H1 (cell line): ENCODE data around the gene HORMAD2. TPM values are rescaled to one million over a fixed set of nuclear protein-coding genes. Genes with fewer than 3 reads are reported as not detected.

Experiments
- SP1 ChIP-seq: IDR thresholded peaks from 2 replicates; pipeline ENCODE4 v1.6.1; 2011; ENCODE audit warnings: low read depth, low read length
- TEAD4 ChIP-seq: IDR thresholded peaks from 2 replicates; pipeline ENCODE4 v1.6.1; 2012; ENCODE audit warnings: low read depth, low read length, inconsistent platforms, mixed read lengths
- polyA plus RNA-seq, 7 experiments: library from polyadenylated mRNA; depleted of rRNA in 3 of 7; stranded (reverse) in 5 of 7; unstranded in 2 of 7; fragments of >200 nt in 5 of 7; fragments of 200-250 nt in 2 of 7; gene quantifications; 1 replicate in 5 of 7; 2 replicates in 1 of 7; 4 replicates in 1 of 7; pipeline versions ENCODE4 v1.2.1 to v1.2.3, GENCODE V29; 2011 to 2013; ENCODE audit warnings: missing spikeins in 2 of 7, mixed read lengths in 2 of 7
- total RNA-seq: library from RNA; stranded (reverse); fragmentation: NEBNext Ultra II Directional; extraction: Animal tissue kit (Norgen Biotek cat#: 25700); gene quantifications from 2 replicates; pipeline ENCODE4 v1.2.1, GENCODE V29; 2021
- TF ChIP-seq, protein P1 (sequence below): fragments of 300-600 bp; sonication (generic); IDR thresholded peaks from 2 replicates; pipeline ENCODE4 v1.7.1; 2012; ENCODE audit warnings: low read length, moderate library complexity, mild to moderate bottlenecking, inconsistent platforms; ENCODE audit not compliant: insufficient replicate concordance

HORMAD2 gene
- total and polyA plus RNA-seq, 2 of the 8 experiments (the other 6 are each of a cell fraction or from before 2014, with no cell fraction given) = 0.03 TPM; not detected in 1

- TF ChIP-seq, protein P1, sequence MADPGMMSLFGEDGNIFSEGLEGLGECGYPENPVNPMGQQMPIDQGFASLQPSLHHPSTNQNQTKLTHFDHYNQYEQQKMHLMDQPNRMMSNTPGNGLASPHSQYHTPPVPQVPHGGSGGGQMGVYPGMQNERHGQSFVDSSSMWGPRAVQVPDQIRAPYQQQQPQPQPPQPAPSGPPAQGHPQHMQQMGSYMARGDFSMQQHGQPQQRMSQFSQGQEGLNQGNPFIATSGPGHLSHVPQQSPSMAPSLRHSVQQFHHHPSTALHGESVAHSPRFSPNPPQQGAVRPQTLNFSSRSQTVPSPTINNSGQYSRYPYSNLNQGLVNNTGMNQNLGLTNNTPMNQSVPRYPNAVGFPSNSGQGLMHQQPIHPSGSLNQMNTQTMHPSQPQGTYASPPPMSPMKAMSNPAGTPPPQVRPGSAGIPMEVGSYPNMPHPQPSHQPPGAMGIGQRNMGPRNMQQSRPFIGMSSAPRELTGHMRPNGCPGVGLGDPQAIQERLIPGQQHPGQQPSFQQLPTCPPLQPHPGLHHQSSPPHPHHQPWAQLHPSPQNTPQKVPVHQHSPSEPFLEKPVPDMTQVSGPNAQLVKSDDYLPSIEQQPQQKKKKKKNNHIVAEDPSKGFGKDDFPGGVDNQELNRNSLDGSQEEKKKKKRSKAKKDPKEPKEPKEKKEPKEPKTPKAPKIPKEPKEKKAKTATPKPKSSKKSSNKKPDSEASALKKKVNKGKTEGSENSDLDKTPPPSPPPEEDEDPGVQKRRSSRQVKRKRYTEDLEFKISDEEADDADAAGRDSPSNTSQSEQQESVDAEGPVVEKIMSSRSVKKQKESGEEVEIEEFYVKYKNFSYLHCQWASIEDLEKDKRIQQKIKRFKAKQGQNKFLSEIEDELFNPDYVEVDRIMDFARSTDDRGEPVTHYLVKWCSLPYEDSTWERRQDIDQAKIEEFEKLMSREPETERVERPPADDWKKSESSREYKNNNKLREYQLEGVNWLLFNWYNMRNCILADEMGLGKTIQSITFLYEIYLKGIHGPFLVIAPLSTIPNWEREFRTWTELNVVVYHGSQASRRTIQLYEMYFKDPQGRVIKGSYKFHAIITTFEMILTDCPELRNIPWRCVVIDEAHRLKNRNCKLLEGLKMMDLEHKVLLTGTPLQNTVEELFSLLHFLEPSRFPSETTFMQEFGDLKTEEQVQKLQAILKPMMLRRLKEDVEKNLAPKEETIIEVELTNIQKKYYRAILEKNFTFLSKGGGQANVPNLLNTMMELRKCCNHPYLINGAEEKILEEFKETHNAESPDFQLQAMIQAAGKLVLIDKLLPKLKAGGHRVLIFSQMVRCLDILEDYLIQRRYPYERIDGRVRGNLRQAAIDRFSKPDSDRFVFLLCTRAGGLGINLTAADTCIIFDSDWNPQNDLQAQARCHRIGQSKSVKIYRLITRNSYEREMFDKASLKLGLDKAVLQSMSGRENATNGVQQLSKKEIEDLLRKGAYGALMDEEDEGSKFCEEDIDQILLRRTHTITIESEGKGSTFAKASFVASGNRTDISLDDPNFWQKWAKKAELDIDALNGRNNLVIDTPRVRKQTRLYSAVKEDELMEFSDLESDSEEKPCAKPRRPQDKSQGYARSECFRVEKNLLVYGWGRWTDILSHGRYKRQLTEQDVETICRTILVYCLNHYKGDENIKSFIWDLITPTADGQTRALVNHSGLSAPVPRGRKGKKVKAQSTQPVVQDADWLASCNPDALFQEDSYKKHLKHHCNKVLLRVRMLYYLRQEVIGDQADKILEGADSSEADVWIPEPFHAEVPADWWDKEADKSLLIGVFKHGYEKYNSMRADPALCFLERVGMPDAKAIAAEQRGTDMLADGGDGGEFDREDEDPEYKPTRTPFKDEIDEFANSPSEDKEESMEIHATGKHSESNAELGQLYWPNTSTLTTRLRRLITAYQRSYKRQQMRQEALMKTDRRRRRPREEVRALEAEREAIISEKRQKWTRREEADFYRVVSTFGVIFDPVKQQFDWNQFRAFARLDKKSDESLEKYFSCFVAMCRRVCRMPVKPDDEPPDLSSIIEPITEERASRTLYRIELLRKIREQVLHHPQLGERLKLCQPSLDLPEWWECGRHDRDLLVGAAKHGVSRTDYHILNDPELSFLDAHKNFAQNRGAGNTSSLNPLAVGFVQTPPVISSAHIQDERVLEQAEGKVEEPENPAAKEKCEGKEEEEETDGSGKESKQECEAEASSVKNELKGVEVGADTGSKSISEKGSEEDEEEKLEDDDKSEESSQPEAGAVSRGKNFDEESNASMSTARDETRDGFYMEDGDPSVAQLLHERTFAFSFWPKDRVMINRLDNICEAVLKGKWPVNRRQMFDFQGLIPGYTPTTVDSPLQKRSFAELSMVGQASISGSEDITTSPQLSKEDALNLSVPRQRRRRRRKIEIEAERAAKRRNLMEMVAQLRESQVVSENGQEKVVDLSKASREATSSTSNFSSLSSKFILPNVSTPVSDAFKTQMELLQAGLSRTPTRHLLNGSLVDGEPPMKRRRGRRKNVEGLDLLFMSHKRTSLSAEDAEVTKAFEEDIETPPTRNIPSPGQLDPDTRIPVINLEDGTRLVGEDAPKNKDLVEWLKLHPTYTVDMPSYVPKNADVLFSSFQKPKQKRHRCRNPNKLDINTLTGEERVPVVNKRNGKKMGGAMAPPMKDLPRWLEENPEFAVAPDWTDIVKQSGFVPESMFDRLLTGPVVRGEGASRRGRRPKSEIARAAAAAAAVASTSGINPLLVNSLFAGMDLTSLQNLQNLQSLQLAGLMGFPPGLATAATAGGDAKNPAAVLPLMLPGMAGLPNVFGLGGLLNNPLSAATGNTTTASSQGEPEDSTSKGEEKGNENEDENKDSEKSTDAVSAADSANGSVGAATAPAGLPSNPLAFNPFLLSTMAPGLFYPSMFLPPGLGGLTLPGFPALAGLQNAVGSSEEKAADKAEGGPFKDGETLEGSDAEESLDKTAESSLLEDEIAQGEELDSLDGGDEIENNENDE = no peak
- TF ChIP-seq SP1 (no peak), TEAD4 (no peak)
These were observed 118.7 kb downstream of the HORMAD2 start (continued) for GRCh38 chr22:30198921-30199320.
